ENCODE measurements around the gene ZNF675.
A peak's percentile ranks its signal among the peaks of the same experiment; 100 is the strongest.
"Not testable (repeated sequence)": the region's sequence is repeated elsewhere in the genome, so short reads cannot be mapped to it uniquely, and the experiment has no call there.

ZNF675 gene

DNA sequence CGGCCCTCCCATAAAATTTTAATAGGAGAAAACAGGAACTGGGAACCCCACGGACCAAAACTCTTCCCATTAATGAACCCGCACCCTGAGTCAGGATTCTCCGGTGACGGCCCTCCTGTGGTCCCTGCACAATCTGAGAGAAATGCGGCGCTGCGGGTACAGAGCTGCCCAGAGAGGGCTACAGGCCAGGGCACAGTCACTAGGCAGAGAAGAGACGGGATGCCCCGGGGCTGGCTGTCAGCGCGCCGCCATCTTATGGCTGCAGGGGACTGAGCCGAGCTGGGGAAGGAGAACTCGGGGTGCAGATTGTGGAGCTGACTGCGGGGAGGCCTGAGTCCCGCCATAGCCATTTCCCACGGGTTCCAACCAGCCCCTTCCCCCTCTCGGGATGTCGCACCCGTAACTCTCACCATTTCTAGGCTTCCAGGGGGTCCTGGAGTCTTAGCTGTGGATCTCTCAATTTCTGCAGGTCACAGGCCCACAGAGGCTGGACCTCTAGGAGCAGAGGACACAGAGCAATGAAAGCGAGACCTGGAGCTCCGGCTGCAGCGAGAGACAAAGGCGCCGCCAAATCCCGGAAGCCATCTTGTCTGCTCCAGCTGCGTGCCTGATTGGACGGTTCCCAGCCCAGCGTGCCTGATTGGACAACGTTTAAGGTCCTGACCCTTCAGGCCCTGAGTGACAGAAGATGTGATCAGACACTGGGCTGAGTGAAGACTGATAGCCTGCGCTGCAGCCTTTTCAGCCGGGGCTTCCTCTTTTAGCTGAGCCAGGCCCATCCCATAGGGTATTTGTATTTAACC is at the start of gene ZNF675:
Gene ZNF675 (minus strand): TSS at position 592 of the 803 bp plus-strand sequence. CDS start 179 bp downstream, at position 413.
- peak; percentile 55 to 67 (median 58) for DNase-seq (ENCODE audit: low read depth in 2 of 3, low spot score in 2 of 3)

DNA sequence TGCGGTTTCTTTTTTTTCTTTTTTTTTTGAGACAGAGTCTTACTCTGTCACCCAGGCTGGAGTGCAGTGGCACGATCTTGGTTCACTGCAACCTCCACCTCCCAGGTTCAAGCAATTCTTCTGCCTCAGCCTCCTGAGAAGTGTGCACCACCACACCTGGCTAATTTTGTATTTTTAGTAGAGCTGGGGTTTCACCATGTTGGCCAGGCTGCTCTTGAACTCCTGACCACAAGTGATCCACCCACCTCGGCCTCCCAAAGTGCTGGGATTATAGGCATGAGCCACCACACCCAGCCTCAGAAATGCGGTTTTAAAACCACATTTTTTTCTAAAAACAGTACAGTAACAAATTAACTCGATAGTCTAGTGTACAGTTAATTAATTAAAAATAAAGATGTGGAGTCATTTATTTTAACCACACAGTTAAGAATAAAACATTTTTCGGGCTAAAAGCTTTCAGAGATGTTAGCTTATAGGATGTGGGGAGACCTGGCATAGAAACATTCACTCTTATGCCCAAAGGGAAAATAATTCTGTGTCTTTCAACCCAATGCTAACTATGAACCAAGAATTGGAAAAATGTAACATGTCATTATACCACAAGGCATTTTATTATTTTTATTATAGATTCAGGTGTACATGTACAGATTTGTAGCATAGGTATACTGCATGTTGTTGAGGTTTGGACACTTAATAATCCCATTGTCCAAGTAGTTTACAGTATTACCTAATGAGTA is 43.9 kb upstream of the ZNF675 start:
- DNase-seq (ENCODE audit: low read depth in 2 of 3, low spot score in 2 of 3): not testable (repeated sequence)

DNA sequence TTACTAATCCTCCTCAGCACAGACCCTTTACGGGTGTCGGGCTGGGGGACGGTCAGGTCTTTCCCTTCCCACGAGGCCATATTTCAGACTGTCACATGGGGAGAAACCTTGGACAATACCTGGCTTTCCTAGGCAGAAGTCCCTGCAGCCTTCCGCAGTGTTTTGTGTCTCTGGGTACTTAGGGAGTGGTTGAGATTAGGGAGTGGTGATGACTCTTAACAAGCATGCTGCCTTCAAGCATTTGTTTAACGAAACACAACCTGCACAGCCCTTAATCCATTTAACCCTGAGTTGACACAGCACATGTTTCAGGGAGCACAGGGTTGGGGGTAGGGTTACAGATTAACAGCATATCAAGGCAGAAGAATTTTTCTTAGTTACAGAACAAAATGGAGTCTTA is 37.1 kb upstream of the ZNF675 start:
- not testable (repeated sequence) for DNase-seq (ENCODE audit: low read depth in 2 of 3, low spot score in 2 of 3)

DNA sequence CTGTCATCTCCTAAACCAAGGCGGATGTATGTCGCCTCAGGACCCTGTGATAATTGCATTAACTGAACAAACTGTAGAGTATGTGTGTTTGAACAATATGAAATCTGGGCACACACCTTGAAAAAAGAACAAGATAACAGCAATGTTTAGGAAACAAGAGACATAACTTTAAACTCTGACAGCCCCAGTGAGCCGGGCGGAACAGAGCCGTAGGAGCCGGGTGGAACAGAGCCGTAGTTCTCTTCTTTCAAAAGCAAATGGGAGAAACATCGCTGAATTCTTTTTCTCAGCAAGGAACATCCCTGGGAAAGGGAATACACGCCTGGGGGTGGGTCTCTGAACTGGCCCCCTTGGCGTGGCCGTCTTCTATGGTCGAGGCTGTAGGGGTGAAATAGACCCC is 31.8 kb upstream of the ZNF675 start:
- DNase-seq (ENCODE audit: low read depth in 2 of 3, low spot score in 2 of 3): no peak

DNA sequence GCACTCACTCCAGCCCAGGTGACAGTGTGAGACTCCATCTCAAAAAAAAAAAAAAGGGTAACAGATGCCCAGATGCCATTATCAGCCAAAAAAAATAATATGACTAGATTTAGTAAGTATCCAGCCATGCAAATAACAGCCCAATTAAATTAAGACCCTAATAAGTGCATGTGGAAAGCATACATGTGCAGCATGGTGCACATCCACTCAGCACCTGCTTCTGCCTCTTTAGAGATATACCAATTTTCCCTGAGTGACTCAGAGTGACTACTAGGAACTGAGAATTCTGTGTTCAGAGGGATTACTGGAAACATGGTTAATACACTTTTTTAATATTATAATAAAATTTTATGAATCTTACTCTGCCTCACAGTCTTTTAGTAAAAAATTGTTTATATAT is 29.8 kb upstream of the ZNF675 start:
- DNase-seq (ENCODE audit: low read depth in 2 of 3, low spot score in 2 of 3): no peak

DNA sequence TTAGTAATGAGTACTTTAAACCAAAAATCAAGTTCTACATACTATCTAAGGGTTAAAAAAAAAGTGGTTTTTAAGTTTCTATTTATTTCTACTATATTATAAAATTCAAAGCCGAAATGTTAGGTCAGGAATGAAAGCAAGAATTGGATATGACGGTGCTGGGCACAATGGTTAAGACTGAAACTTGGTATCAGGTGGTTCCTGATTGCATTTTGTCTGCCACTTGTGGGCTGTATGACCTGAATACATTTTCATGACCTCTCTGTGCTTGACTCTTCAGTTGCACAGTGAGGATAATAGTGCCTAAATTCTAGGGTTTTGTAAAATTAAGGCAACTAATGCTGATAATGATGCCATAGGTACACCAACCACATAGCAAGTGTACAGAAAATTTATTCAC is 22.3 kb upstream of the ZNF675 start:
- no peak for DNase-seq (ENCODE audit: low read depth in 2 of 3, low spot score in 2 of 3)

DNA sequence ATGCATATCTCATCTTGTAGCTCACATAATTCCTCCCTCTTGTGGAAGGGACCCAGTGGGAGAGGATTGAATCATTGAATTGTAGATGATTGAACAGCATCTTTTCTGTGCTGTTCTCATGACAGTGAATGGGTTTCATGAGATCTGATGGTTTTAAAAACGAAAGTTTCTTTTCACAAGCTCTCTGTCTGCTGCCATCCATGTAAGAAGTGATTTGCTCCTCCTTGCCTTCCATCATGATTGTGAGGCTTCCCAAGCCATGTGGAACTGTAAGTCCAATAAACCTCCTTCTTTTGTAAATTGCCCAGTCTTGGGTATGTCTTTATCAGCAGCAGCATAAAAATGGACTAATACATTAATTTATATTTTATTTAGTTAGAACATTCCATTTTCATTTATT is 19.6 kb upstream of the ZNF675 start:
- DNase-seq (ENCODE audit: low read depth in 2 of 3, low spot score in 2 of 3): no peak

DNA sequence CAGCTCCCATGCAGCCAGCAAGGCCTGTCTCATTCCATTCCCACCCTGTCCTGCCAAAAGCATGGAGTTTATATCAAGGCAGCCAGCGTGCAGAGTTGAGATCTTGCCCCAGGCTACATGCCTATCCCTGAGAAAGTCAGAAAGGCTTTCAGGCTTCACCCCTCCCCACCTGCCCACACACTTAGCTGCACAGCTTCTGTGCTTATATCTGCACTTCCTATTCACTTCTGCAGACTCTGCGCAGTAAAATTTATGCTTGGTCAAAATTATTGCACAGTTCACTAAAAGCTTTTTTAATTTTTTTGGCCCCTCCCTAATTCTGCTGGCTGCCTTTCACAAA is 12.5 kb upstream of the ZNF675 start:
- DNase-seq (ENCODE audit: low read depth in 2 of 3, low spot score in 2 of 3): no peak

DNA sequence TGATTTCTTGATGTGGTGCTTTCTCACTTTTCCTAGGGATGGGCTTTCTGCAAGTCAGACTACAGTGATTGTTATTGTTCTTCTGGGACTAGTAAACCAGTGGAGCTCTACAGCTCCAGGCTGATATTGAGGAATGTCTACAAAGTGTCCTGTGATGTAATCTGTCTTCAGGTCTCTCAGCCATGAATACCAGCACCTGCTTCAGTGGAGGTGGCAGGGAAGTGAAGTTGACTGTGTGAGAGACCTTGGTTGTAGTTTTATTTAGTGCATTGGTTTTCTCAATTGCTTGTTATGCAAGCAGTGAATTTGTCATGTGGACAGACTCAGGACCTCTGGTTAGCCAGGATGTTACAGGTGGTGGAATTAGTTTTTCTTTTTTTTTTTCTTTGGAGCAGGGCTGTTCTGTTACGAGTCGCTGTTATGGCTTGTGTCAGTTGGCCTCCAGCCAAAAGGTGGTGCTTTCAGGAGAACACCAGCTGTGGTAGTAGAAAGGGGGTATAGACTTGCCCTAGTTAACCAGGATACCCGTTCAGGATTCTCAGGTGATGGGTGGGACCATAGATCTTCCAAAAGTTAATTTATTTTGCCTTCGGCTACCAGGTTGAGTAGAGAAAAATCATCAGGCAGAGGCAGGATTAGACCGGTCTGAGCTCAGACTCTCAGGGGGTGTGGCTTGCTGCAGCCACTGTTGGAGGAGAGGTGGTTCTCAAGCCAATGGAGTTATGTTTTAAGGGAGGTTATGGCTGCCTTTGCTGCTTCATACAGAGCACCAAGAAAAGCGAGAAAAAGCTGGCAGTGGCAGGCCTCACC is 11.9 kb upstream of the ZNF675 start:
- DNase-seq (ENCODE audit: low read depth in 2 of 3, low spot score in 2 of 3): no peak

DNA sequence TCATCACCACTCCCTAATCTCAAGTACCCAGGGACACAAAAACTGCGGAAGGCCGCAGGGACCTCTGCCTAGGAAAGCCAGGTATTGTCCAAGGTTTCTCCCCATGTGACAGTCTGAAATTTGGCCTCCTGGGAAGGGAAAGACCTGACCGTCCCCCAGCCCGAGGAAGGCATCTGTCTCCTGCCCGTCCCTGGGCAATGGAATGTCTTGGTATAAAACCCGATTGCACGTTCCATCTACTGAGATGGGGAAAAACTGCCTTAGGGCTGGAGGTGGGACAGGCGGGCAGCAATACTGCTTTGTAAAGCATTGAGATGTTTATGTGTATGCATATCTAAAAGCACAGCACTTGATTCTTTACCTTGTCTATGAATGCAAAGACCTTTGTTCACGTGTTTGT is 5.9 kb upstream of the ZNF675 start:
- DNase-seq (ENCODE audit: low read depth in 2 of 3, low spot score in 2 of 3): not testable (repeated sequence)

DNA sequence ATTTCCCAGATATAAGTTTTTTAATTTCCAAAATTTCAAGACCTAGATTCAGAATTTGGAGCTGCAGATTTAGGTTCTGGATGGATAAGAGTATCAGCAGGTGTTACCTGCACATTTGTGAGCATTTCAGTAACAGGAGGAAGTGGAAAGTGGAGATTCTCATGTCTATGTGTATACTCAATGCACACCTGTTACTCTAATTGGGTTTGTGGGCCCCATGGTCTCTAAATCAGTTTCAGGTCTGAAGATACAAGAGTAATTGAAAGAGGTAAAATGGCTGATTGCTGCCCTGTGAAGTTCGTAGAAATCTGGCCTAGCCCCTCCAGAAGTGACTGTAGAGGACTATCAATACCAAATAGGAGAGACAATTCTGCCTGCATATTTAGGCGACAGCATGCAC is 13.9 kb downstream of the ZNF675 start:
- no peak for DNase-seq (ENCODE audit: low read depth in 2 of 3, low spot score in 2 of 3)

DNA sequence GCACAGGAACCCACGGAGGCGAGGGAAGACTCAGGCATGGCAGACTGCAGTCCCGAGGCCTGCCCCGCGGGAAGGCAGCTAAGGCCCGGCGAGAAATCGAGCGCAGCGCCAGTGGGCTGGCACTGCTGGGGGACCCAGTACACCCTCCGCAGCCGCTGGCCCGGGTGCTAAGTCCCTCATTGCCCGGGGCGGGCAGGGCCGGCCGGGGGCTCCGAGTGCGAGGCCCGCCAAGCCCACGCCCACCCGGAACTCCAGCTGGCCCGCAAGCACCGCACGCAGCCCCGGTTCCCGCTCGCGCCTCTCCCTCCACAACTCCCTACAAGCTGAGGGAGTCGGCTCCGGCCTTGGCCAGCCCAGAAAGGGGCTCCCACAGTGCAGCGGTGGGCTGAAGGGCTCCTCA is 18.4 kb downstream of the ZNF675 start:
- not testable (repeated sequence) for DNase-seq (ENCODE audit: low read depth in 2 of 3, low spot score in 2 of 3)

DNA sequence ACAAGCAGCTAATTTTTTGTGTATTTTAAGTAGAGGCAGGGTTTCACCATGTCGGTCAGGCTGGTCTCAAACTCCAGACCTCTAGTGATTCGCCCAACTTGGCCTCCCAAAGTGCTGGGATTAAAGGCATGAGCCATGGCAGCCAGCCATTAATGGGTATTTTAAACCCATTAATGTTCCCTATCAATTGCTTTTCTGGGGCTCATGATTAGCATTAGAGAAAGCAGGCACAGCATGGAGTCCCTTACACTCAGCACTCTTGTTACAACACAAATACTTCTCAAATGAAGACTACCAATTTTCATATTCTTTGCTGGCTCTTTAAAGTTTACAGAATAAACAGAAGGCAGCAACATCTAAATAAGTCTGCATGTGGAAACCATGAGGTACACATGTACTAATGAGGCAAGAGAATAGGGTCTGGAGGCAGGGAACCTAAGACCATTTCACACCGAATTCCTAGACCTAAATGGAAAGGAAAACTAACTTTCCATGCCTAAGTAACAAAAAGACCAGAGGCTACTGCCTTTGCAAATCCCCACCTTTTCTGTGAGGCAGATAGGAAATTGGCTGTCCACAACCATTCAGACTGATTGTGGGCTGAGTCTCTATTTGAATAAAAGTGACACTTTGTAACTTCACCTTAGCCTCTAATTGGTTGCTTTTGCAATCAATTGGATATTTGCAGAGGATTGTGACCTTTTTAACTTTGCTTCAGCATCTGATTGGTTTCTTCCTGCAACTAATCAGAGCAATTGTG is 21.2 kb downstream of the ZNF675 start:
- DNase-seq (ENCODE audit: low read depth in 2 of 3, low spot score in 2 of 3): no peak

DNA sequence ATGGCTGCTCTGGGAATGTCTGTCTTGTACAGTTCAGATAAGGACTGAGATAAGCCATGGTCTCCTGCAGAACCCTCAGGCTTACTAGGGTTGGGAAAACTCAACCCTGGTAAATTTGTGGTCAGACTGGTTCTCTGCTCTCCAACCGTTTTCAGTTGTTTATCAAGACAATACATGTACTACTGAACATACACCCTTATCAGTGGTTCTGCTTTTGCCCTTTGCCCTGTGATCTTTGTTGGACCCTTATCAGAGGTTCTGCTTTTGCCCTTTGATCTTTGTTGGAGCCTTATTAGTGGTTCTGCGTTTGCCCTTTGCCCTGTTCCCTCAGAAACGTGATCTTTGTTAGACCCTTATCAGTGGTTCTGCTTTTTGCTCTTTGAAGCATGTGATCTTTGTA is 37.2 kb downstream of the ZNF675 start:
- not testable (repeated sequence) for DNase-seq (ENCODE audit: low read depth in 2 of 3, low spot score in 2 of 3)
